ENCODE data around the gene LDHD.

LDHD gene

DNA sequence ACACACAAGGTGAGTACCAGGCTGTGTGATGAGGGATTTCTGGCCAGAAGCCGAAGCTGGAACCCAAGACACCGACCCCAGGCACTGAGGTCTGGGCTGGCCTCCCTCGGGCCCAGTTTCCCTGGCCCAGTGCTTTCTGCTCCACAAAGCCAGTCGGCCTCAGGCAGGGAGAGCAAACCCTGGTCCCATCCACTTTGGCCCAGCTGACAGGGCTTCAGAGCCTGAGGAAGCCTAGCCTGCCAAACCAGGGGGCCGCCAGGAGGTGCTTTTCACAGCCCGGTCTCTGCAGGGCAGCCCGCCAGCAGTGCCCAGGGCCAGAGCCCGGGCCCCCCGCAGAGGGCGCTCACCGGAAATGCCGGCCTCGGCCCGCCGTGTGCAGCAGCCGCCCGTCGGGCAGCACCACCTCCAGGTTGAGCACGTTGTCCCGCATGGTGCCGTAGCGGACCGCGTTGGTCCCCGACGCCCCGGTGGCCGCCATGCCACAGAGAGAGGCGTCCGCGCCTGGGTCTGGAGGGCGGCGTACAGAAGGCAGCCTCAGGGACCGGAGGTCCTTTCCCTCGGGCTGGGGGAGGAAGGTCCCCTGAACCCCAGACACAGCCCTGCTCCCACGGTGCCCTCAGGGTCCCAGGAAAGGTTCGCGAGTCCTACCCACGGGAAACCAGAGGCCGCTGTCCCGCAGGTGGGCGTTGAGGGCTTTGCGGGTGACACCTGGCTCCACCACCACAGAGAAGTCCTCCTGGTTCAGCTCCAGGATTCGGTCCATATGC, 2.2 kb downstream of the LDHD start:
- DNase-seq: no peak

DNA sequence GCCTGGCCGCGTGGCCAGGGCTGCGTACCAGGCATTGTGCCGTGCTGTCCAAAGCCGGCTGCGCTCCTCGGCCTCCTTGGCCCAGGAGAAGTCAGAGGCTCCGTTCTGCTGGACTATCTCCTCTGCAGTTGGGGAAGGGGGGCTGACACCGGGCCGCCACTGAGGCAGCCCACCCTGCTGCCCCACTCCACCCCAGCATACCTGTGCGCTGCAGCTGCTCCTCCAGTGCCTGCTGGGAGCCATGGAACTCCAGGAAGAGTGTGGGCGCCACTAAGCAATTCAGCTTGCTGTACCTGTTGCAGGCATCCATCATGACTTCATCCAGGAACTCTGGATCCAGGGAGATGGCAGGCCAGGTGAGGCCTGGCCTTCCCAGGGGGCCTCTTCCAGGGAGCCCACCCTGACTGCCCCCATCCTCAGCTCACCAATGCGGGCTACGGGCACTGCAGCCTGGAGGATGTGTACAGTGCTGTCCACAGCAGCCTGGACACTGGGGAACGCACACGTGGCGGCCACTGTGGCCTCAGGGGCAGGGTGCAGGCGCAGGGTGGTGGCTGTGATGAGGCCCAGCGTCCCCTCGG, 2.9 kb downstream of the LDHD start:
- DNase-seq: no peak

DNA sequence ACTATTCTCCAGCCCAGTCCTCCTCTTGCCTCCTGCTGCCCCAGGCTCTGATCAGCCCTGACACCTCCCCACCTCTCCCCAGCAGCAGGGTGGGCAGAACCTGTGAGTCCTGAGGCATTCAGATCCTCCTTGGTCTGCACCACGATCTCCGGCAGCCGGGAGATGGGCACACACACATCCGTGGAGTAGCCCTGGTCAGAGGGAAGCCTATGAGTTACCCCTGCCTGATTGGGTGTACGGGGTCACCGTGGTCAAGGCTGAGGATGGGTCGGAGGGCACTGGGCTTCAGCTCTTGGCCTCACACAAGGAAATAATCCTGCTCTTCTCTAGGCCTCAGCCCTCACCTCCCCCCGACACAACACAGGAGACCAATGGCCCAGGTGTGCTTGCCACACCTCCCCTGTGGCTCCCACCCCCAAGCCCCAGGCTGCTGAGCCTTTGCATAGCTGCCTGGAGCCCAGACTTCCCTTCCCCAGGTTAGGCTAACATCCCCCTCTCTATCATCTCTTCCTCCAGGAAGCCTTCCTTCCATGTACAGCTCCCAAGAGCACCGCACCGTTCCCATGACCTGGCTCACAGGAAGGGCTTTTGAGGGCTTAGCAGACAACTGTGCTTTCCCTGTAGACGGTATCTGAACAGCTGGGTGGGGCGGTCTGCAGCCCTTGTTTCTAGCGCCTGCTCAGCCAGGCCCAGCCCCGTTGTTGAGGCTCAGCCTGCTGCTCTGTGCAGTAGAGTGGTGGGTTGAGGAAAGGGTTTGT, 3.7 kb downstream of the LDHD start:
- DNase-seq: peak; percentile 58

DNA sequence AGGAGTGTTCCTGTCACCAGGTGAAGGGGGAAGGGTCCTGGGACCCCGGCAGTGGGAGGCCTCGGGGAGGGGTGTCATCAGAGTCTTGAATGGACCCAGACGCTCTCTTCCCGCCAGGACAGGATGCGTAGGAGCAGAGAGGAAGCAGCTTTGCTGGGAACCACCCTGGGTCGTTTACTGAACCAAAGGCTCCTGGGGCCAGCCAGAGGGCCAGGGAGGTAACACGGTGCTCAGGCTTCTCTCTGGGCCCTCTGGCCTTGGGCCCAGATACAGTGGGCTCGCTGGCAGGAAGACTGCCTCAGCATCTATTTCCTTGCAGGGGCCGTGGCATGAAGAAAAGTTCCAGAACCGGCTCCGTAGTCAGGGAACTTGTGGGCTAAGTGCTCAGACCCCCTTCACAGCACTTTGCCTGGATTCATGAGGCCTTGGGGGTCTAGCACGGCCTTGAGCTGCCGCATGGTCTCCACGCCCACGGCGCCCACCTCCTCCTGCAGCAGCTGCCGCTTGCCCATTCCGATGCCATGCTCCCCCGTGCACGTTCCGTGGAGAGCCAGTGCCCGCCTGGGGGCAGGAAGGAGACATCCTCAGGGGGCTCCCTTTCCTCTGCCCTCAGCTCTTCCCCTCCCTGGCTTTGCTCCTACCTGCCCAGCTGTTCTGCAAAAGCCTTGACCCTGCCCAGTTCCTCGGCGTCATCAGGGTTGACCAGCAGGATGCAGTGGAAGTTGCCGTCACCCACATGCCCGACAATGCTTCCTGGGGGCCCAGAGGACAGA, 4.4 kb downstream of the LDHD start:
- DNase-seq: no peak

DNA sequence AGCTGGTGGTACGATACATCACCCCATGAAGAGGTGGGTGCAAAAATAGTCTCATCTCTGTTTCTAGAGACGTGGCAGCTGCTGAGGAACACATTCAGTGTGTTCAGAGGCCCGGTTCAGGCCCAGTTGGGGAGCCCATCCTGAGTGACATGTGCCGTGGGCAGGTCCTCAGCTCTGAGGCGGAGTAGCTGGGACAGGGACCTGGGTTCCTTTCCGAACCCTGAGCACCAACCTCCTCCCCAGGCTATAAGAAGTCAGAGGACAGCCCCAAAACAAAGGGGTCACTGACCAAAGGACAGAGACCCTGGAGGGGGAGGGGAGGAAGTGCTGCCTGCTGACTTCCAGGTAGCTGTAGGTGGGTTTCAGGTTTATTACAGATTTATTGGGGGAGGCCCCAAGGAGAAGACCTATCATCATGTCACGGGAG, 5.1 kb downstream of the LDHD start:
- DNase-seq: peak; percentile 51

DNA sequence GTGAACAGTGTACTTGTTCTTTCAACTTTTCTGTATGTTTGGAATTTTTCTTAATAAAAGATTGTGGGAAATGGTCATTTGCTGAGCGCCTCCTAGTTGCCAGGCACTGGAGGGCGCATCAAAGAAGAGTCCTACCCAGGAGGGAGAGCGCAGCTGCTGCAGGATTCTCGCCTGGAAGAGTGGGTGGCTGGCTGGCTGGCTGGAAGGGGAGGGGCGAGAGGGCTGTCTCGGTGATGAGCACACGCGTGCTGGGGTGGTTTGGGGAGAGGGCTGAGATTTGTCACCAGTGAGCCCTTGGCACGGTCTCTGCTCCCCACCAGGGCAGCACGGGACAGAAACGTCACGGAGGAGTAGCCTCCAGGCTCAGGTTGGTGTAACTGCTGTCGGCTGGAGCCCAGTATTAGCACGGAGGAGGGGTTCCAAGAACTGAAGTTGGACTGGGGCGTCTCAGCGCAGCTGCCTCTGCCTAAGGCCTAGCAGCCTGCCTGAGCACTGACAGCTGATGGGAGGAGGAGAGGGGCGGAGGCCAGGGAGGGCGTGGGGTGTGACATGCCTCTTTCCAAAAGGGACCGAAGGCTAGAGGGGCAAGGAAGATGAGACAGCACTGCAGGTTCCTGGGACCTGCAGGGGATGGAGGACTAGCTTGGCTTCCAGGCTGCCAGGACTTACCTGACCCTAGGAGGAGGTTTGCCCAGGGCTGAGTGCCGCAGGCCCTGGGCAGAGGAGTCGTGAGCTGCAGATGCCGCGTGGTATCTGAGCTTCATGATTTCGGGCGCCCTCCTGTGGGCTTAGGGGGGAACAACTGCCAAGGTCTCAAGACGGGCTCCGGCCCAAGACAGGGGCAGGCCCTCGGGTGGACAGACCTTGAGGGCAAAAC, 5.7 kb downstream of the LDHD start:
- DNase-seq: peak; percentile 93

DNA sequence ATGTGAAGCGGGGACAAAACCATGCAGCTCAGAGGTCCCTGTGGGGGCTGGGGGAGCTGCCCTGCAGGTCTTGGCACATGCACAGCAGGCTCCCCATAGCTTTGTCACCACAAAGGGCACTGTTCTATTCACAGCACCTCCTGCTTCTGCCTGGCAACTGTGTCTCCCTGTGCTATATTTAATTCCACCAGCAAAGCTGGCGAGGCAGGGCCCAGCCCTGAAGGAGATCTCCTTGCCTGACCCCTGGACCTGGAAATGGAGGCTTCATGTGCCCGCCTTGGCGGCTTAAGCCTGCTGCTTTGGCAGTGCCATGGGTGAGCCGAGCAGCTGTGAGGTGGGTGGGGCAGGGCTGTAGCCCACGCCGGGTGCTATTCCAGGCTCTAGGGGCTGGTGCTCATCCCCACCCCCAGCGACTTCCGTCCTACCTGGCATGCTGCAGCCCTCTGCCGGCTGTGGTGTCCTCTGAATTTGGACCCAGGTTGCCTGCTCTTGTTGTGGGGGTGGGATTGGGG, 6.8 kb downstream of the LDHD start:
- DNase-seq: no peak

DNA sequence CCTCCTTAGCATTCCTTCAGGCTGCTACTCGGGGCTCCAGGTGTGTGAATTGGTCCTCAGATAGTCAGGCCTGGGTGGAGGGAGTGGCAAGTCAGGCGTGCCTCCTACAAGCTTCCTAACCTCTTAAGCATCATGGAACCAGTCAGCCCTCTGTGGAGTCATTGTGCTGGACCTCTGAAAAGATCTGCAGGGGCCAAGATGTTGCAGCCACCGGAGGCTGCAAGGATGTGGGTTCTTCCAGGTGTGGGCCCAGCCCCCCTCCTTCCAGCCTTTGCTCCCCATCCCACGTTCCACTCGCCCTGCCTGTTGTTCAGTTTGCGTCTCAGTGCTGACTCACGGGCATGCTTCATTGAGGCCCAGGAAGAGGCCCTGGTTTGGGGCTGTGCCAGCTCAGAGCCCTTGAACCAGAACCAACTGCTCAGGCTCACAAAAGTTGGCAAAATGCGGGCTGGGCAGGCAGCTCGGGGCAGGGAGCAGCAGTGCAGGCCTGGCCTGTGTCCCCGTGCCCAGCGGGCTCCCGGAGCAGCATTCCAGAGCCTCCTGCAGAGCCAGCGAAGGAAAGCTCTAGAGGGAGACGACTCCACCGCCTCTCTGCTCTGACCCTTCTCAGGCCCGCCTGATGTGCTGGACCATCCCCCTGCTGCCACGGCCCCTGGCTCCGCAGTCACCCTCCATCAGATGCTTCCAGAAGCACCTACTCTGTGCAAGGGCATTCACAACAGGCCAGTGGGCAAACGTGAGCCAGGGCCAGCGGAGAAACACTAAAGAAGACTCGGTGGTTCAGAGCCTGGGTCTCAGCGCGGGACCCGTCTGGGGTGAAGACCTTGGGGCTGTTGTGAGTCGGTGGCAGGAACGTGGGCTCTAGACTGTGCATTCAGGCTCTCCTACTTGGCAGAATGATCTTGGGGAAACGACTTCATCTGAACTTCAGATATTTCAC, 7.5 kb downstream of the LDHD start:
- peak; percentile 48 for DNase-seq

DNA sequence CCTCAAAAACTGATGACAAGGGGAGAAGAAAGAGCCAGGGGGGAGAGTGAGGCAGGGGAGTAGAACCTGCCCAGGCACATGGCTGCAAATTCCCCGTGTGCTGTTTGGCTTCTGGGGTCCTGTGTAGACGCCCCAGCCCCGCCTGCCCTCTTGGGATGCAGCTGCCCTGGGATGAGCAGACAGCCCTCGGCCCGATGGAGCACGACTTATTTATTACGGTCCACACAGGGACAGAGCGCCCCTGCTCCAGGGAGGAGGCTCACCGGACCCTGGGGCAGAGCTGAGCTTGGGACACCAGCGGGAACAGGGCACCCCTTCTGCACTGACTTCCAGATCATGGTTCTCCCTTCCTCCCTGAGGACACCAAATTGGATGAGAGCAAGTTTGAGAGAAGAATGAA, 9.1 kb downstream of the LDHD start:
- DNase-seq: no peak

DNA sequence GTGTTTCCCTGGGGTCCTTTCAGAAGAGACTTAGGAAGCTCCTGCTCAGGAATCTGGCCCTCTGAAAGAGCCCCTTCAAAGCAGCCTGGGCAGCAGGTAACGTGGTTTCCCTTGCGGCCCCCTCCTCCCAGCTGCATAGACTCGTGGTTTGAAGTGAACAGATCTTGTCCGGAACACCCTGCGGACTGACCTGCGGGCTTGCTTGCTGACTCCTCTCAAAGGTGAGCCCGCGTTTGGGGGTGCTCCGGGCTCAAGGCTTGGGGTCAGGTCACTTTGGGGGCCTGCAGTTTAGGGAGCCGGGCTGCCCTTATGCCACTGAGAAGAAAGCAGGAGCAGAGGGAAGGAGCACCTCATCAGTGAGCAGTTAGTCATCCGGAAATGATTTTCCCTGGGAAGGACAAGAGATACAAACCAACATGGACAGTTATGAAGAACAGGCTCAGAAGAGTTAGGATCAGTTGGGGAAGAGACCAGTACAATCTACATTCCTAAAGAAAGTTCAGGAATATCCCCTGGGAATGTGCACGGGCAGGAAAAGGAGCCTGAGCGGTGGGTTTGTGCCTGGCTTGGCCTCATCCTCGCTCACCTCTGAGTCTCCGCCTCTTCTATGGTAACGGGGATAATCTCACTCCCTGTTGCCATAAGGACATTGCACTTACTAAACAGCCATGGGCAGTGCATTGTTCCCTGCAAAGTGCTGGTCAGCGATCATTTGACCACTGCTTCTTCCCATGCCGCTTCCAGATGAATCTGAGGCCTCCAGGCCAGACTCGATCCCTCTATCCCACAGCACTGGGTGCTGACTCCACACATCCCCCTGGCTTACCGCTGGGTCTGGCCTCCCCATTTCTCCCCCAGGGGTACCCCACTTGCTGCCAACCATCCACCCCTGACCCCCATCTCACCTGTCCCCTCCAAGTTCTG, 10.0 kb downstream of the LDHD start:
- peak; percentile 57 for DNase-seq

DNA sequence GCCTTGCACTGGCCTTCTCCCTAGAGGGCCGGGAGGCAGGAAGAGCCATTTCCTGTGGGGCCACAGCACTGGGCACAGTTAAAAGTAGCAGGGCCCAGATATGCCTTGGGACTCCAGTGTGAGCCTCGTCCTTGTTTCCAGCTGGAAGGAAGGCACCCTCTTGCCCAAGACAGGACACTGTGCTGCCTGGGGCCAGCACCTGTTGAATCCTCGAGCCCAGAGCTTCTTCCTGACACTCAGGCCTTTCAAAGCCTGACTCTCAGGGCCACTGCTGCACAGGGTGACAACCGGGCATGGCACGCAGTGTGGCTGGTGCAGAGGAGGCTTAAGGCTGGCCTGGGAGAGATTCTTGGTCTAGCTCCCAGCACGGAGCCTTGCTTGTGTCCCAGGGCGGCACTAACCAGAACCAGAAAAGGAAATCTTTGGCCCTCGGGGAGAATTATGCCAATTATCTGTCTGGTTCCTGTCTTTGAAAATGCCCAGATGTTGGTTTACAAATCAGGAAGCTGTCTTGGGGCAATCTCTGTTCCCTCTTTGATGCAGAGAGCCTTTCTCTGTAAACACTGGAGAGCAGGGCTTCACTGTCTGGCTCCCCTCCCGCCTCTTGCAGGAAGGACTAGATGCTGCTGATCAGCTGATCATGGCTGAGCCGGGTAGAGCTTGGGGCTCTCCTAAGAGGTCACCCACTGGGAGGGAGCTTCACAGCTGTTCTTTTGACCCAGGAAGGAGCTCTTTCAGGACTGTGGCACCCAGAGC, 11.1 kb downstream of the LDHD start:
- peak; percentile 75 for DNase-seq

DNA sequence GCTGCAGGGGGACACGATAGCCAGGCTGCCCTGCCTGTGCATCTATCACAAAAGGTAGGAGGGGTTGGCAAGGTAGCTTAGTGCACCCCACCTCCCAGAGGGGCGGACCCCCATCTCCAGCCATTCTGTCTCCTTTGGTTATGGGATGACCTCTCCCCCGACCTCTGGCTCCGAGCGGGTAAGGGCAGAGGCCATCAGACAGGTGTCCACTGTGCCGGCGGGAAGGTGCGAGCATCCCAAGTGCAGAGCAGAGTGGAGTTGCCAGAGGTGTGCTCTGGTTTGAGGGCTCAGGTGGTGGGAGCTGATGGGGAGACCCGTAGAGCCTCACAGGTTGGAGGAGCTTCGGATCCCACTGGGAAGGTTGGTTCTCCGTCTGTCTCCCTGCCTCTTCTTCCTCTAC, 11.7 kb downstream of the LDHD start:
- DNase-seq: no peak

DNA sequence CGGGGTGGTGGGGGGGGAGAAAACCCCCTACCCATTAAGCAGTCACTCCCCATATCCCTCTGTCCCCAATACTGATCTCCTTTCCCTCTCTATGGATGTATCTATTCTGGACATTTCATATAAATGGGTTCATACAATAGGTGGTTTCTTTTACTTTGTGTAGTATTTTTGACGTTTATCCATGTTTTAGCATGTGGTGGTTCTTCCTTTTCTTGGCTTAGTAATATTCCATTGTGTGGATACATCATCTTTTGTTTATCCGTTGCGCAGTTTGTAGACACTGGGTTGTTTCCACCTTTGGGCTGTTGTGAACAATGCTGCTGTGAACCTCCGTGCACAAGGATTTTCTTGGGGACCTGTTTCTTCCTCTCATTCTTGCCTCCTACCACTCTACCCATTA, 12.6 kb downstream of the LDHD start:
- DNase-seq: no peak

DNA sequence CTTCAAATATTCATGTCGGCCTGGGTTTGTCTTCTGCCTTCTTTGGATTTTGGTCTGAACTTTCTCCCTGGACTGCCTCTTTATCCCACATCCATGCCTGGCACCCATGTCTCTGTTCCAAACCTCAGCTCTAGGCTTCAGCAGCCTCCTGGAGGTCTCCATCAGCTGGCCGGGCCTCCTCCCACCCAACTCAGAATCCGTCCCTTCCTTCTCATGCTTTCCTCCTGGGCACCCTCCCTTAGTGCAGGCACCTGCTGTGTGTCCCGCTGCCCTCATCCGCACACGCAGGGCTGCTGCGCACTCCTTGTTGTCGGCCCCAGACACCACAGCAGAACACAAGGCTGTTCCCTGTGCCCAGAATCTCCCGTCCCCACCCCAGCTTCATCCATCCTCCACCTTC, 14.0 kb downstream of the LDHD start:
- DNase-seq: no peak

DNA sequence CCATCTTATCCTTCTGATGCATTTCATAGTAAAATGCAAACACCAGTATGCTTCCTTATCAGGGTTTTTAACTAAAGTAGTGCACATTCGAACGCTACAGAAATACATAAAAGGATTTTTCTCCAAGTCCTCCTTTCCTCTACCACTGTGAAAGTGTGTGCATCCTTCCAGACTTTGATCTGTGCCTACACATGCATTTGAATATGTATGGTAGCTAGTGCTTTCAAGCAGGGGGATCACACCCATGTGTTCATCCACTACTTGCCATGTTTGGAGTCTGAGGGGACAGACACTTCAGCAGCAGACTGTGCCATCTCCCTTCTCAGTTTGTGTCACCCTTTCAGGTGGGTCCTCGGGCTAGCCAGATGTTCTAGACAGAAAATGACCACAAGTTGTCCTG, 14.9 kb downstream of the LDHD start:
- no peak for DNase-seq

DNA sequence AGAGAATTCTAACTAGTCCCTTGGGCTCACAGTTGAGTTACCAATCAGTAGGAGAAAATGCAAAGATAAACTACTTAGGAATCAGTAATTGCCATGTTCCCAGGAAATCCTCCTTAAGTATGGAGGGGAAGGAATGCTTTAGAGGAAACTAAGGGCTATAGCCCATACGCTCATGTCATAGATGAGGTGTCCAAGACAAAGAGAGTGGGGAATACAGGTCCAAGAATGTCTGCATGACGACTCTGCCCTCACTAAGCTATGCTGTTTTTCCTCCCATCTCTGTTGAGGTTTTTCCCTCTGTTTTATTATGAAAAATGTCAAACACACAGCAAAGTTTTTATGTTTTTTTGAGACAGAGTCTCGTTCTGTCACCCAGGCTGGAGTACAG, 16.0 kb downstream of the LDHD start:
- no peak for DNase-seq

DNA sequence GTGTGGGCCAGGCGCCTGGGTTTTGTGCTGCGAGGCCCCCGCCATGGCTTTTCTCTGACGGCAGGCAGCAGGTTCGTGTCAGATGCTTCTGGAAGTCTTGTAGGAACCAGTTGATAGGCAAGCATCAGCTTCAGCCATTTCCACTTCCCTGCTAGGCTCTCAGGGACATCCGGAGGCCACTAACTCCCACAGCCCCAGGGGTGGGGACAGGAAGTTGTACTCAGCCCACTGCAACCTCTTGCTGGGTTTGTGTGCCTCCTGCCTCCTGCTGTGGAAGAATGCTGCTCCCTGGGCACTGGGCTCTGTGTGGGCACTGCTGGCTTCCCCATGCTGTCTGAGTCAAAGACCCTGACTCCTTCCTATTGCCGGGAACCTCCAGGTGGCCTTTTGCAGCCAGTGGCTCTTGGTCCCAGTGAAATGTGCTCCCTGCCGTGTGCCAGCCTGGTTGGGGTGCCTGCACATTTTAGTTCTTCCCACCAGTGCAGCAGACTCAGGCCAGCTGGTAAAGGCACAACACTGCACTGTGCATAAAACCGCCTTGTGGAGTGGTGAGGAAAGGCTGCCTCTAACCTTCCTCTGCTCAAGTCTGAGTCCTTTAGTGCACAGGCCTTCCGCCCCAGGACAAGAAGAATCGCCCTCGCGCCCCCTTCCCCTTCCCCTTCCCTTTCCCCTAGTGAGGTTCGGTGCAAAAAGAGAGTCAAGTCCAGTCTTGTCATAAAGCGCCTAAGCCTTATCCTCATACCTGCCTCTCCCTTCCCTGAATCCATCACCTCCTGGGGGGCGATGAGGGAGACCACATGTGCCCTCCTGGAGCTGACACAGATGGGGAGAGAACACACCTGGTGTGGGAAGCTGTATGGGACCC, 16.6 kb downstream of the LDHD start:
- DNase-seq: peak; percentile 59

DNA sequence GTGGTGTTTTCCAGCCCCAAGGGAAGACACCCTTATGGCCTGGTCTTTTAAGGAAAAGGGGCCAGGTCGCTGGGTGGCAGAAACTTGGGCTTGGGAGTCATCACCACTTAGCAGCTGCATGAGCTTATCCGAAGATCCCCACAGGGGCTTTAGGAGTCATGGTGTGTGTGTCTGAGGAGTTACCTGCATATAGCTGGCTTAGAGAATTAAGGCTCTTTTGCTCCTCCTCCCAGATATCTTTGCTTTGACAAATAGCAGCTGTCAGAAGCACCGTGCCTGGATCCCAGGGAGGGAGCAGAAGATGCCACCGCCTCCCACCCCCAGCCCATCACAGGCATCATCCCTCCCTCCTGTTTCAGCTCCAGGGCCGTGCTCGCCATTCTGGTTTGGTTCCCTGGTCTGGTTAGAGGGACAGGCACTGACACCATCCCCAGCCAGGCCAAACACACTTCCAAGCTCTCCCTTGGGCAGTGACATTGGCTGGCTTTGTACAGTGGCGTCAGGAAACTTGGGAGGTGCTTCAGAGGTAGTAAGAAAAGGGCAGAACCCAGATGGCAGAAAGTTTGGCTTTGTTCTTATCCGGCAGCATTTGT, 17.4 kb downstream of the LDHD start:
- DNase-seq: peak; percentile 56

All from islet precursor cell (in vitro differentiated cells).